IMR-90 (cell line): Measurements from ENCODE around the gene SBK3. TPM values are rescaled to one million over a fixed set of nuclear protein-coding genes. Genes with fewer than 3 reads are reported as not detected.

ENCODE experiments used
- ATAC-seq: fragments of 200-7000 bp; cut with Tn5 transposase; 2 replicates; pipeline ENCODE4 v1.9.1; 2020; ENCODE audit warnings: low read depth, mild to moderate bottlenecking, moderate library complexity
- BruUV-seq: library from RNA; stranded (reverse); fragments of 400-500 nt; replicated peaks from 2 replicates; lab custom pipeline; 2021; lab: Mats Ljungman, UMichigan
- CTCF ChIA-PET: fragments of 300-600 bp; formaldehyde crosslinking; extraction: SDS; loops from one replicate; lab custom pipeline; 2021; ENCODE audit warnings: antibody characterized with exemption; lab: Yijun Ruan, JAX
- POLR2A ChIA-PET: fragments of 300-600 bp; sonication (Branson Sonifier 250); formaldehyde crosslinking; loops from one replicate; lab custom pipeline; 2022; ENCODE audit warnings: antibody characterized with exemption; ENCODE audit not compliant: unreplicated experiment; lab: Charles Lee
- DNase-seq: peaks from one replicate; pipeline ENCODE4 v3.0.0; 2013
- H2AFZ ChIP-seq: replicated peaks from 2 replicates; pipeline ENCODE3; 2013; ENCODE audit warnings: low read length, mild to moderate bottlenecking; ENCODE audit not compliant: poor library complexity
- H2AK5ac ChIP-seq: 2 replicates; pipeline ENCODE4 v1.6.1; 2013; ENCODE audit warnings: low read depth, low read length, inconsistent platforms
- H2AK9ac ChIP-seq: replicated peaks from 2 replicates; pipeline ENCODE3; 2013; ENCODE audit warnings: mild to moderate bottlenecking, low read depth, low read length, moderate library complexity; ENCODE audit not compliant: poor library complexity
- H2BK120ac ChIP-seq: 2 replicates; pipeline ENCODE4 v1.6.1; 2013; ENCODE audit warnings: low read depth, low read length, inconsistent platforms
- H2BK15ac ChIP-seq: 3 replicates; pipeline ENCODE4 v1.6.1; 2013; ENCODE audit warnings: low read depth, low read length, inconsistent platforms
- H2BK20ac ChIP-seq: 2 replicates; pipeline ENCODE4 v1.6.1; 2013; ENCODE audit warnings: low read depth, mild to moderate bottlenecking, inconsistent platforms, low read length, moderate library complexity
- H2BK5ac ChIP-seq: 2 replicates; pipeline ENCODE4 v1.6.1; 2013; ENCODE audit warnings: mild to moderate bottlenecking, low read depth, low read length, inconsistent platforms; ENCODE audit not compliant: poor library complexity, severe bottlenecking
- H3K14ac ChIP-seq: replicated peaks from 2 replicates; pipeline ENCODE4 v1.6.1; 2013; ENCODE audit warnings: low read depth, low read length, inconsistent platforms
- H3K18ac ChIP-seq: 2 replicates; pipeline ENCODE4 v1.6.1; 2013; ENCODE audit warnings: low read depth, low read length, control low read depth
- H3K23ac ChIP-seq: 2 replicates; pipeline ENCODE4 v1.6.1; 2013; ENCODE audit warnings: low read depth, low read length, inconsistent platforms
- H3K27ac ChIP-seq: 2 replicates; pipeline ENCODE4 v1.5.1; 2013; ENCODE audit warnings: mild to moderate bottlenecking, control low read depth, low read length; ENCODE audit not compliant: insufficient read depth
- H3K27me3 ChIP-seq: 2 replicates; pipeline ENCODE4 v1.6.1; 2013; ENCODE audit warnings: low read length; ENCODE audit not compliant: control insufficient read depth, insufficient read depth
- H3K36me3 ChIP-seq: 2 replicates; pipeline ENCODE4 v1.6.1; 2013; ENCODE audit warnings: low read length, mixed read lengths; ENCODE audit not compliant: control insufficient read depth, insufficient read depth
- H3K4ac ChIP-seq: 2 replicates; pipeline ENCODE4 v1.6.1; 2013; ENCODE audit warnings: low read depth, low read length, inconsistent platforms
- H3K4me1 ChIP-seq: 2 replicates; pipeline ENCODE4 v1.6.1; 2013; ENCODE audit warnings: low read length, mixed read lengths; ENCODE audit not compliant: control insufficient read depth, insufficient read depth
- H3K4me2 ChIP-seq: 2 replicates; pipeline ENCODE4 v1.6.1; 2013; ENCODE audit warnings: low read depth, mild to moderate bottlenecking, control low read depth, low read length, moderate library complexity
- H3K4me3 ChIP-seq: 2 replicates; pipeline ENCODE4 v1.5.1; 2013; ENCODE audit warnings: low read depth, mild to moderate bottlenecking, control low read depth, low read length, moderate library complexity; ENCODE audit not compliant: insufficient read depth
- H3K56ac ChIP-seq: 2 replicates; pipeline ENCODE4 v1.6.1; 2013; ENCODE audit warnings: low read length, inconsistent platforms; ENCODE audit not compliant: insufficient read depth; ENCODE audit errors: extremely low read depth
- H3K79me1 ChIP-seq, 2 experiments: 2 replicates each; pipeline ENCODE4 v1.6.1; 2013; ENCODE audit warnings: low read length in 2 of 2, inconsistent platforms in 1 of 2, low read depth in 1 of 2
- H3K9ac ChIP-seq: 2 replicates; pipeline ENCODE4 v1.6.1; 2013; ENCODE audit warnings: low read depth, low read length, control low read depth
- H3K9me1 ChIP-seq: 2 replicates; pipeline ENCODE4 v1.6.1; 2013; ENCODE audit warnings: low read length, inconsistent platforms; ENCODE audit not compliant: insufficient read depth
- H3K9me3 ChIP-seq: 2 replicates; pipeline ENCODE4 v1.6.1; 2013; ENCODE audit warnings: low read length; ENCODE audit not compliant: control insufficient read depth, insufficient read depth
- H4K20me1 ChIP-seq: 2 replicates; pipeline ENCODE4 v1.6.1; 2013; ENCODE audit warnings: low read length, inconsistent platforms; ENCODE audit not compliant: insufficient read depth
- H4K5ac ChIP-seq: 2 replicates; pipeline ENCODE4 v1.6.1; 2013; ENCODE audit warnings: mild to moderate bottlenecking, low read depth, low read length, control low read depth
- H4K8ac ChIP-seq, 2 experiments: 2 replicates each; pipeline ENCODE4 v1.6.1; 2013; ENCODE audit warnings: low read depth in 2 of 2, low read length in 2 of 2, control low read depth in 1 of 2, inconsistent platforms in 1 of 2
- H4K91ac ChIP-seq: 2 replicates; pipeline ENCODE4 v1.6.1; 2013; ENCODE audit warnings: low read depth, low read length, inconsistent platforms; ENCODE audit not compliant: insufficient read depth
- CTCF ChIP-seq: conservative IDR thresholded peaks from 2 replicates; pipeline ENCODE4 v1.5.1; 2012; ENCODE audit warnings: mild to moderate bottlenecking, low read depth, low read length, improper control_type of control experiment
- POLR2A ChIP-seq: IDR thresholded peaks from 2 replicates; pipeline ENCODE4 v1.6.1; 2012; ENCODE audit warnings: mild to moderate bottlenecking, low read depth, low read length
- RAD21 ChIP-seq: IDR thresholded peaks from 2 replicates; pipeline ENCODE4 v1.6.1; 2012; ENCODE audit warnings: low read length, improper control_type of control experiment
- RFX5 ChIP-seq: IDR thresholded peaks from 2 replicates; pipeline ENCODE4 v1.8.0; 2012; ENCODE audit warnings: low read depth, mild to moderate bottlenecking, low read length, moderate library complexity
- SMC3 ChIP-seq: fragments of 150-350 bp; IDR thresholded peaks from 2 replicates; pipeline ENCODE4 v1.6.1; 2016; ENCODE audit warnings: low read depth, mild to moderate bottlenecking, antibody characterized with exemption, low read length, moderate library complexity
- USF2 ChIP-seq: fragments of 150-350 bp; IDR thresholded peaks from 2 replicates; pipeline ENCODE4 v1.6.1; 2017; ENCODE audit warnings: mild to moderate bottlenecking, antibody characterized with exemption, low read length, low read depth
- WGBS, 2 experiments: methylation state at CpG; one replicate each; pipeline versions ENCODE4 v1.1.5 to v1.1.7; 2013; ENCODE audit warnings: missing lambda C conversion rate in 2 of 2; ENCODE audit not compliant: insufficient read length in 1 of 2; ENCODE audit errors: extremely low coverage in 2 of 2; 5-methylcytosine and 5-hydroxymethylcytosine counted together
- dilution Hi-C: fragments of 300-500 bp; cut with HindIII; formaldehyde crosslinking; loops from one replicate; pipeline ENCODE4 v1.14.3; 2018; ENCODE audit warnings: low sequenced_read_pairs; ENCODE audit not compliant: unreplicated experiment
- in situ Hi-C: fragments of 300-500 bp; cut with MboI; formaldehyde crosslinking; loops from 3 replicates; pipeline ENCODE4 v1.14.3; 2019; ENCODE audit warnings: low sequenced_read_pairs, inconsistent platforms, mixed read lengths
- intact Hi-C: fragments of 100-400 bp; cut with micrococcal nuclease; formaldehyde crosslinking; loops from 2 replicates; pipeline ENCODE4 v1.10.0; 2022
- polyA plus RNA-seq, 3 experiments: library from polyadenylated mRNA; depleted of rRNA; stranded (reverse); fragments of >200 nt; gene quantifications; 2 replicates each; pipeline ENCODE4 v1.2.3, GENCODE V29; 2012; ENCODE audit warnings: low replicate concordance in 1 of 3
- total RNA-seq: library from RNA; depleted of rRNA; stranded (reverse); fragments of >200 nt; gene quantifications from 2 replicates; pipeline ENCODE4 v1.2.3, GENCODE V29; 2012

SBK3 gene
- total and polyA plus RNA-seq, 2 of the 4 experiments (the other 2 are of a cell fraction): 0.05 to 0.18 TPM

- ChIA-PET POLR2A (no interaction called here), CTCF (interaction anchor here (2.3 kb wide), 1 partner anchor 40 kb away, joined by 5 read pairs; no protein-coding TSS in a partner anchor)
- Histone ChIP-seq H3K18ac (no peak overlapping the region), H2BK5ac (no peak overlapping the region), H3K23ac (no peak overlapping the region), H3K4me1 (no peaks in the 10 kb centered on the region), H4K5ac (no peak overlapping the region), H3K56ac (no peak overlapping the region), H4K91ac (no peak overlapping the region), H2AFZ (peak overlapping the region; percentile 21), H3K4me2 (no peak overlapping the region), H4K20me1 (no peaks in the 10 kb centered on the region), H3K4ac (no peak overlapping the region), H3K9me3 (no peaks in the 10 kb centered on the region), H3K27ac (no peak overlapping the region), H3K9ac (no peak overlapping the region), H4K8ac (no peak overlapping the region), H2AK9ac (peak overlapping the region; percentile 72), H3K14ac (no peak overlapping the region), H2BK15ac (no peak overlapping the region), H2AK5ac (no peak overlapping the region), H3K36me3 (no peaks in the 10 kb centered on the region; the same call in 1 of the 2 replicates), H3K9me1 (no peaks in the 10 kb centered on the region), H2BK20ac (no peak overlapping the region), H3K4me3 (no peak overlapping the region), H3K27me3 (no peaks in the 10 kb centered on the region), H2BK120ac (no peak overlapping the region), H3K79me1 (no peaks in the 10 kb centered on the region)
- DNase-seq: no peak
- TF ChIP-seq POLR2A (no peak), RAD21 (no peak), USF2 (no peak), SMC3 (no peak), RFX5 (no peak), CTCF (no peak)
- dilution Hi-C loops: no loop called here
- WGBS, 2 experiments: 14% methylated on average over 5 of the region's 10 CpGs; no CpG with 5 or more reads in 1 of the 2 experiments
- no peak for ATAC-seq
- in situ Hi-C loops: no loop called here
- intact Hi-C loops: no loop called here
- no TSS peak for BruUV-seq
These were observed 37.2 kb downstream of the SBK3 start for GRCh38 chr19:55508120-55508519.
